ENCODE measurements around the gene FER. TPM values are rescaled to one million over a fixed set of nuclear protein-coding genes. Genes with fewer than 3 reads are reported as not detected.

Gene FER
- total and polyA plus RNA-seq, 9 of the 15 experiments (the other 6 are each of a cell fraction or from before 2014, with no cell fraction given) = 6.7 to 18.2 (median 8.9) TPM

- no peak for TF ChIP-seq ZHX1 (conservative IDR thresholded peaks at IDR 0.05; ENCODE audit: low read length)
- TF ChIP-seq FOSL1 (tag; conservative IDR thresholded peaks at IDR 0.05) = peak; percentile 37; the same call in 1 of the 2 replicates
- peak; percentile 79 for TF ChIP-seq ZNF263 (CRISPR knock-in tag; IDR thresholded peaks at IDR 0.05; ENCODE audit: borderline replicate concordance)
- no peak for TF ChIP-seq ZBTB34 (CRISPR knock-in tag; IDR thresholded peaks at IDR 0.05)
- 0 out of 2 replicates have a peak, but pooled peaks have one; percentile 43 for TF ChIP-seq IRF1 (CRISPR knock-in tag; IDR thresholded peaks at IDR 0.05; ENCODE audit: borderline replicate concordance)
- peak; percentile 46; the same call in 1 of the 2 replicates for TF ChIP-seq ZNF175 (CRISPR knock-in tag; IDR thresholded peaks at IDR 0.05; ENCODE audit: low read depth)
- TF ChIP-seq MTA2 (IDR thresholded peaks at IDR 0.05; ENCODE audit: low read depth) = no peak
- peak; percentile 92 for TF ChIP-seq POLR2A (conservative IDR thresholded peaks at IDR 0.05)
- TF ChIP-seq ESRRB (CRISPR knock-in tag; IDR thresholded peaks at IDR 0.05; ENCODE audit: borderline replicate concordance) = no peak
- peak; percentile 87 for TF ChIP-seq U2AF1 (optimal IDR thresholded peaks at IDR 0.05; ENCODE audit: low read depth, low read length)
- TF ChIP-seq CGGBP1 (CRISPR knock-in tag; IDR thresholded peaks at IDR 0.05) = no peak
- no peak for TF ChIP-seq HDAC2 (IDR thresholded peaks at IDR 0.05)
- no peak for TF ChIP-seq GABPB2 (CRISPR knock-in tag; conservative IDR thresholded peaks at IDR 0.05)
- no peak for TF ChIP-seq MEF2D (tag; conservative IDR thresholded peaks at IDR 0.05; ENCODE audit: low read depth)
- TF ChIP-seq SNRNP70 (optimal IDR thresholded peaks at IDR 0.05; ENCODE audit: low read depth, low read length) = no peak
- peak; percentile 56; the same call in 1 of the 2 replicates for TF ChIP-seq ZBTB7A (IDR thresholded peaks at IDR 0.05; ENCODE audit: borderline replicate concordance, control insufficient read depth, low read depth, low read length)
- TF ChIP-seq ZNF780A (CRISPR knock-in tag; IDR thresholded peaks at IDR 0.05) = no peak
- no peak for TF ChIP-seq WHSC1 (IDR thresholded peaks at IDR 0.05; ENCODE audit: low read length)
- TF ChIP-seq MED1 (CRISPR knock-in tag; IDR thresholded peaks at IDR 0.05; ENCODE audit: borderline replicate concordance) = no peak
- no peak for TF ChIP-seq KLF16 (IDR thresholded peaks at IDR 0.05)
- no peak for TF ChIP-seq XRCC3 (IDR thresholded peaks at IDR 0.05)
- TF ChIP-seq MAFK (IDR thresholded peaks at IDR 0.05; ENCODE audit: low read length) = no peak
- TF ChIP-seq SMAD3 (CRISPR knock-in tag; conservative IDR thresholded peaks at IDR 0.05) = no peak
- TF ChIP-seq NR2F6 (CRISPR knock-in tag; IDR thresholded peaks at IDR 0.05) = no peak; the same call in 1 of the 2 replicates
- no peak for TF ChIP-seq ZZZ3 (IDR thresholded peaks at IDR 0.05)
- no peak for TF ChIP-seq SMARCE1 (IDR thresholded peaks at IDR 0.05)
Measured at GRCh38 chr5:108727651-108728565, 19.8 kb upstream of the FER start (continued).
